ENCODE measurements around the gene GRIFIN.

DNA sequence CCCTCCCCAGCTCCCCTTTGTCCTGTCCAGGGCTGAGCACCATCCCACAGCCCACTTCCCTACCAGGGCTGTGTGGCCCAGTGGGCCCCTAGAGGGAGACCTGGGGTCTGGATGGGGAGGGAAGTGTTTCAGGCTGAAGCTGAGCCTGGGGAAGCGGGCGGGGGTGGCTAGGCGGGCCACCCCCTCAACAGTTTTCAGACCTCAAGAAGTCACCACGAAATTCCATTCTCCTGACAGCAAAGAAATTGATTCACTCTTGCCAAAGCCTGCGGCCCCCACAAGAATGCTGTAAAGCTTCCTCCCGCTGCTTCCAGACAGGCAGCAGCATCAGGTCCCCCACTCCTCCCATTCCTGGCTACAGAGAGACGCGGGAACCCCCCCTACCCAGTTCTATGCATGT lies 40.8 kb upstream of the GRIFIN start:
- TF ChIP-seq, protein P1, sequence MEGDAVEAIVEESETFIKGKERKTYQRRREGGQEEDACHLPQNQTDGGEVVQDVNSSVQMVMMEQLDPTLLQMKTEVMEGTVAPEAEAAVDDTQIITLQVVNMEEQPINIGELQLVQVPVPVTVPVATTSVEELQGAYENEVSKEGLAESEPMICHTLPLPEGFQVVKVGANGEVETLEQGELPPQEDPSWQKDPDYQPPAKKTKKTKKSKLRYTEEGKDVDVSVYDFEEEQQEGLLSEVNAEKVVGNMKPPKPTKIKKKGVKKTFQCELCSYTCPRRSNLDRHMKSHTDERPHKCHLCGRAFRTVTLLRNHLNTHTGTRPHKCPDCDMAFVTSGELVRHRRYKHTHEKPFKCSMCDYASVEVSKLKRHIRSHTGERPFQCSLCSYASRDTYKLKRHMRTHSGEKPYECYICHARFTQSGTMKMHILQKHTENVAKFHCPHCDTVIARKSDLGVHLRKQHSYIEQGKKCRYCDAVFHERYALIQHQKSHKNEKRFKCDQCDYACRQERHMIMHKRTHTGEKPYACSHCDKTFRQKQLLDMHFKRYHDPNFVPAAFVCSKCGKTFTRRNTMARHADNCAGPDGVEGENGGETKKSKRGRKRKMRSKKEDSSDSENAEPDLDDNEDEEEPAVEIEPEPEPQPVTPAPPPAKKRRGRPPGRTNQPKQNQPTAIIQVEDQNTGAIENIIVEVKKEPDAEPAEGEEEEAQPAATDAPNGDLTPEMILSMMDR (IDR thresholded peaks at IDR 0.05), result no peak
- no peak for TF ChIP-seq POLR2A (IDR thresholded peaks at IDR 0.05)

All from testis (tissue), 2 donors.